Fibroblast of skin of right biceps (primary cell): ENCODE measurements around the gene TXNDC11.

Source experiments
- DNase-seq: peaks from one replicate; pipeline ENCODE4 v3.0.0-alpha.2; 2013

TXNDC11 gene

DNA sequence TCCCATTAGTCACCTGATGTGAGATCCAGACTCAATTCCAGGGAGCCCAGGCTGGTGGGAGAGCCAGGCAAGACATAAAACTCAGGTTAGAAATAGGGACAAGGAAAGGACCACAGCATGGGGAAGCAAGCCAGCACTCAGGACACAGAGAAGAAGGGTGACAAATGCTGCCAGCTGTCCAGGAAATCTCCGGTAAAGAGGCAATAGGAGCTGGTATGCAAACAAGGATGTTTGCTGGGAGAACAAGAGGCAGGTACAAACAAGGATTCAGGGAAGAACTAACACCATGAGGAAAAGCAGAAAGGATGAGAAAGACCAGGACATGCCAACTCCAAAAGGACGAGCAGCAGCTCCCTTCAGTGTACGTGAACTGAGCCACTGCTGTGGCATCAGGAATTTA lies 10.2 kb upstream of the TXNDC11 start:
- DNase-seq = no peak

DNA sequence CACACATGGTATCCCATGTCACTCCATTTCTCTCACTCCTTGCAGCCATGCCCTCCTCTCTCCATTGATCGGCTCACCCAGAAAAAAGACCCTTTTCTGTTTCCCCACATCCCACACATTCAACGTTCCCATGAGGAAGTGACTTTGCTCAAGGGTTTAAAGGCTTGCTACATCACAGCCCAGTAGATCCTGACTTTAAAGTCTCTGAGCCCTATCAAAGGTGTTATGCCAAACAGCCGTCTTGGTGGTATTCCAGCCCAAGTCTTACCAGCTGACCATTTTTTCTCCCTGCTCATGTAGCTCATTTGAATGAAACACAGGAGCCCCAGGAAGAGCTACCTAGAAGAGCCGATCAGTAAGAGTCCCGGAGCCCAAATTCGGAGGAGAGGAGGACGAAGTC lies 7.4 kb upstream of the TXNDC11 start:
- DNase-seq = no peak

DNA sequence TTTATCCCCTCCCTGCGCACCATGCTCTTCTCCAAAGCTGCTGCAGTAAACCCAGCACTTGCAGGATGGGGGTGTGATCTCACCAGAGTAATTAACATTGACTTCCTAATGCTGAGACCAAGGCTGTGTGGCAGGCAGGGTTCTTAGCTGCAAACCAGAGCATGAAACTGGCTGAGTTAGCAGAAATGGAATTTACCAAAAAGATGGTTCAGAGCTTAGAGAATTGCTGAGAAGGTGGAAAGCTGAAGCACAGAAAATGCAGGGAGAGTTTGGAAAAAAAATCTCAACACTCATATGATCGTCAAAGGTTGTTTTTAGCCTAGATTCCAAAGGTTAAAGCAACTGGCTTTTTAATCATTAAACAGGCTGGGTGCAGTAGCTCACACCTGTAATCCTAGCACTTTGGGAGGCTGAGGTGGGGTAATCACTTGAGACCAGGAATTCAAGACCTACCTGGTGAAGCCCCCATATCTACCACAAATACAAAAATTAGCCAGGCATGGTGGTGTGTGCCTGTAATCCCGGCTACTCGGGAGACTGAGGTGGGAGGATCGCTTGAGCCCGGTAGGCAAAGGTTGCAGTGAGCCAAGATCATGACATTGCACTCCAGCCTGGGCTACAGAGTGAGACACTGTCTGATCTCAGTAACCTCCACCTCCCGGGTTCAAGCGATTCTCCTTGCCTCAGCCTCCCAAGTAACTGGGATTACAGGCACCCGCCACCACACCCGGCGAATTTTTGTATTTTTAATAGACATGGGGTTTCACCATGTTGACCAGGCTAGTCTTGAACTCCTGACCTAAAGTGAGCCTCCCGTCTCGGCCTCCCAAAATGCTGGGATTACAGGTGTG lies 6.0 kb upstream of the TXNDC11 start:
- no peak for DNase-seq

DNA sequence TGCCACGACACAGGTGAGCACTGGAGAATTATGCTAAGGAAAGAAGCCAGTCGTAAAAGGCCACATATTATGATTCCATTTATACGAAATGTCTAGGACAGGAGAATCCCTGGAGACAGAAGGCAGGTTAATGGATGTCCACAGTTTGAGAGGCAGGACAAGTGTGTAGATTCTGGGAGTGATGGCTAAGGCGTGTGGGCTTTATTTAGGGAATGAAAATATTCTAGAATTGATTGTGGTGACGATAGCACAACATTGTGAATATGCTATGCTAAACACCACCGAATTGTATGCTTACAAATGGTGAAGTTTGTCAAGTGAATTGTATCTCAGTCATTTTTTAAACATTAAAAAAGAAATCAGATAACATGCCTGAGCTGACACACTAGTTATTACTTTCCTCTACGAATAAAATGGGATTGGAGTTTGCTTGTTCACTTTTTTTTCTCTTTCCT lies 5.3 kb upstream of the TXNDC11 start:
- no peak for DNase-seq

DNA sequence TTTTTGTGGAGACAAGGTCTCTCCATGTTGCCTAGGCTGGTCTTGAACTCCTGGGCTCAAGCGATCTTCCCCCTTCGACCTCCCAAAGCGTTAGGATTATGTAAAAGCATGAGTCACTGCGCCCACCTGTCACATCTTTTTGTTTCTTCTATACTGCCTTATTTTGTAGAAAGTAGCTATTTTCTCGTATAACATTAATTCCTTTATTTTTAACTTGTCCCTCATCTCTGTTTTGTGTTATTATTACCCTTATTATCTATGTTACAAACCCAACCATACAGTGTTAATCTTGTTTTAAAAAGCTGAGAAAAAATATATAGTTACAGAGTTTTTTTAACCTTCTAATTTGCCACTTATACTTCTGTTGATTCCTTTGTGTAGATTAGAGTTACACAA lies 1.4 kb upstream of the TXNDC11 start:
- no peak for DNase-seq

DNA sequence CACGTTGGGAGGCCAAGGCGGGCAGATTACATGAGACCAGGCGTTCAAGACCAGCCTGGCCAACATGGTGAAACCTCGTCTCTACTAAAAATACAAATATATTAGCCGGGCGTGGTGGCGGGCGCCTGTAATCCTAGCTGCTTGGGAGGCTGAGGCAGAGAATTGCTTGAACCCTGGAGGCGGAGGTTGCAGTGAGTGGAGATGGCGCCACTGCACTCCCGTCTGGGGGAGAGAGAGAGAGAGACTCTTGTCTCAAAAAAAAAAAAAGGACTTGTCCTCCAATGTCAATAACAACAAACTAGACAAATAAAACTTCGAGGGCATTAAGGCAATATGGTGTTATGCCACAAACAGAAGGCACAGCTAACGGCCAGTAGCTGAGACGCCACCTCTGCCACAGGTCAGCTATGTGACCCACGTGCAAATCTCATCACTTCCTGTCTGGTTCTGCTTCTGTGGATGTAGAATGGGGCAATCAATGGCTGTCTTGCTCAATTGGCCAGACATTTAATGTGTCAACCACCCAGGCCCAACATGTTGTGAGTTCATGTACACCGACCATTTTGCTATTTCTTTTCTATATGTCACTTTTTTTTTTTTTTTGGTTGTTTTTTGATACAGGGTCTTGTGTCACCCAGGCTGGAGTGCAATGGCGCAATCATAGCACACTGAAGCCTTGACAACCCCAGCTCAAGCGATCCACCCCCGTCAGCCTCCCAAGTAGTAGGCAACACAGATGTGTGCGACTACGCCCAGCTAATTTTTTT lies 834 bp upstream of the TXNDC11 start:
- peak; percentile 44 for DNase-seq

DNA sequence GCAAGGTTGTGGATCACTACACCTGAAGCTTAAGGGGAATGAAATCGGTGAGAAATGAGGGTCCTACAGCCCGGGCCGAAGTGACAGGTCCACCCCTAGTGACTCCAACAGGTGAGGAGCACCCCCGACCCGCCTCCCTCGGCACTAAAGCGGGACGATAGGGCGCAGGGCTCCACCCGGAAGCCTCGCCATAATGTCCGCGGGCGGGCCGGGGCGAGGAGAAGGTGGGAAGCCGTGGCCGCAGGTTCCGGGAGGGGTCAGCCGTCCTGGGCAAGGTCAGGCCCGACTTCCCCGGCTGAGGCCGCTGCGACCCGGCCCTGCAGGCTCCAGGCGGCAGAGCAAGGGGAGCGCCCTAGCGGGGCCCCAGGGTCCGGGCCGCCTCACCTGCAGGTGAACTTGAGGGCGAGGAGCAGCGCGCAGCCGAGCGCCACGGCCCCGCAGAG lies 543 bp downstream of the TXNDC11 start:
- DNase-seq = no peak

DNA sequence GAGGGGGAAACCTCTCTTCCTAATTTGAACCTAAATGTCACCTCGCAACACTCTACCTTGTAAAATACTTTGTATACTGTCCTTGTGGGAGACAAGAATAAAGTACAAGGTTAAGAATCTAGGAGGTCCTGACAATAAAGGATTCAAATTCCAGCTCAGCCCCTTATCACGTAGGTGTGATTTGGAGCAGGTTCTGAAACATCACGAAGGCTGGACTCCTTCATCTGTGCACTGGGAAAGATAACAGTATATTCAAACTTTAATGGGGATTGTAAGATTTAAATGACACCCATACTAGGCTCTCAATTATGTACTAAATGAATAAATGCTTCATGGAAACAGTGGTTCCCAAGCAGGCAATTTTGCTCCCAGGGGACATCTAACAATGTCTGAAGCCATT lies 2.1 kb downstream of the TXNDC11 start:
- no peak for DNase-seq

DNA sequence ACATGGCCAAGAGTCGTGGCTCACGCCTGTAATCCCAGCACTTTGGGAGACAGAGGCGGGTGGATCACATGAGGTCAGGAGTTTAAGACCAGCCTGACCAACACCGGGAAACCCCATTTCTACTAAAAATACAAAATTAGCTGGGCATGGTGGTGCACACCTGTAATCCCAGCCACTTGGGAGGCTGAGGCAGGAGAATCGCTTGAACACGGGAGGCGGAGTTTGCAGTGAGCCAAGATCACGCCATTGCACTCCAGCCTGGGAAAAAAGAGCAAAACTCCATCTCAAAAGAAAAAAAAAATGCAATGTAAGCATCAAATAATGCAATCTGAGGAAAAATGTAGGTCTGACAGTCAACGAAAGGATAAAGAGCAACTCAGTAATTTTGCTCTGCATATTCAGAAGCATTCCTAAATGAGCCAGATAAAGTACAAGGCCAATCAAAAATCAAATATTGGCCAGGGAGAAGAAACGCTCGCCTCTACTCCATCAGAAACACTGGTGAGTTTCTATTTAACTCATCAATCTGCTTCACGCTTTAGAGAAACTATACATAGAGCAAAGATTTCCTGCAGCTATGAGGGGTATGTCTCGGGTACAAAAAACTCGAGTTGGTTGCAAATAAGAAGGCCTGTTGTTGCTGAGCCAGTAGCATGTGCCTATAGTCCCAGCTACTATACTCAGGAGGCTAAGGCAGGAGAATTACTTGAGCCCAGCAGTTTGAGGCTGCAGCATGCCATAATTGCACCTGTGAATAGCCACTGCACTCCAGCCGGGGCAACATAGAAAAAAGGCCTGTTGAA lies 3.7 kb downstream of the TXNDC11 start:
- DNase-seq = no peak

DNA sequence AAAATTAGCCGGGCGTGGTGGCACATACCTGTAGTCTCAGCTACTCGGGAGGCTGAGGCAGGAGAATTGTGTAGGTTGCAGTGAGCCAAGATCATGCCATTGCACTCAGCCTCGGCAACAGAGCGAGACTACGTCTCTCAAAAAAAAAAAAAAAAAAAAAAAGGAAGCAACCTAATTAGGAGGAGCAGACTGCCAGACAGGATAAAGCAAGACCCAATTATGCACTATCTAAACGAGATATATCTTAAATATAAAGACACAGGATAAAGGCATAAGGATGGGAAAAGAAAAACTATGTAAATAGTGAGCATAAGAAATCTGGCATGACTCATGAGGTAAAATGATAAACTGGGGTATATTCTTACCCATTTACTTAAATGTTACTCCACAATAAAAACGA lies 4.9 kb downstream of the TXNDC11 start:
- DNase-seq = no peak

DNA sequence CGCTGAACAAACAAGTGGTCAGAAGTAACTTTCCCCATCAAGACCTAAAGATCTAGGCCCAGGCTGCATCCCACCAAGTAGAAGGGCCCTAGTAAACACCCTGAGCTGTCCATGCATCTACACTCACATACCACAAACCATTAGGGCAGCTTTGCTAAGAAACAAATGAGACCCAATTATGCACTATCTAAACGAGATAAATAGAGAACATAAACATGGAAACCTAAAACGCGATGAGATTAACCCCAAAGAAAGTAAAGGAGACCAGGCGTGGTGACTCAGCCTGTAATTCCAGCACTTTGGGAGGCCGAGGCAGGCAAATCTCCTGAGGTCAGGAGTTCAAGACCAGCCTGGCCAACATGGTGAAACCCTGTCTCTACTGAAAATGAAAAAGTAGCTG lies 5.8 kb downstream of the TXNDC11 start:
- DNase-seq = no peak

DNA sequence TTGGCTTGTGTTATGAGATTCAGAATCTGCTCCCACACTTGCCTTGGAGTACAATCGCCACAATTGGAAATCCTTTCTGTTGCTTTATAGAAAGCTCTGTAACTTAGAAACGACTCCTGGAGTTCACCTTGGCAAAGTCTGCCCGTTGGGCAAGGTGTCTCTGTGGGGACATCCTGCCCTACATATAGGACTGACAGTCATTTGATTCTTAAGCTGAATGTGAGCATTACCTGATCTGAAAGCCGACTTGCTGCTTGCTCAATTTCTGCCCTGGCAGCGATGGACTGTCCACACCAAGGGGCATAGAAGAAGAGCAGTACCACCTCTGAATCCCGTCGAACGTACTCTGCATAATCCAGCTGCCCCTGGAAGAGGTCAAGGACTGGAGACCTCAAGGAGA lies 6.9 kb downstream of the TXNDC11 start:
- DNase-seq = no peak

DNA sequence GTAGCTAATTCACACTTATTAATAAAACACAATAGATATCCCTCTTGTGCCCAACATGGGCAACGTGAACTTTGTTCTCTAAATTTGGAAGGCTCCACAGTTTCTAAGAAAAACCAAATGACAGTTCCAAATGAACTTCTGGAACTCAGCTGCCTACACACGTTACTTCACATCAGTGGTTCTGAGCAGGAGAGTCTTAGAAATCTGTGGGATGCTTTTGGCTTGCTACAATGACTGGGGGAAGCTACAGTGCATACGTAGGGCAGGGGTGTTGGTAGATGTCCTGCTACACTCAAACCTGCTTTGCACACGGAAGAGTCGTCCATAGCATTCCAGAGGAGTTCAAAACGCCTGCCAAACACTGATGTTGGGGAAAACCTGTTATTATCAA lies 8.0 kb downstream of the TXNDC11 start:
- no peak for DNase-seq

DNA sequence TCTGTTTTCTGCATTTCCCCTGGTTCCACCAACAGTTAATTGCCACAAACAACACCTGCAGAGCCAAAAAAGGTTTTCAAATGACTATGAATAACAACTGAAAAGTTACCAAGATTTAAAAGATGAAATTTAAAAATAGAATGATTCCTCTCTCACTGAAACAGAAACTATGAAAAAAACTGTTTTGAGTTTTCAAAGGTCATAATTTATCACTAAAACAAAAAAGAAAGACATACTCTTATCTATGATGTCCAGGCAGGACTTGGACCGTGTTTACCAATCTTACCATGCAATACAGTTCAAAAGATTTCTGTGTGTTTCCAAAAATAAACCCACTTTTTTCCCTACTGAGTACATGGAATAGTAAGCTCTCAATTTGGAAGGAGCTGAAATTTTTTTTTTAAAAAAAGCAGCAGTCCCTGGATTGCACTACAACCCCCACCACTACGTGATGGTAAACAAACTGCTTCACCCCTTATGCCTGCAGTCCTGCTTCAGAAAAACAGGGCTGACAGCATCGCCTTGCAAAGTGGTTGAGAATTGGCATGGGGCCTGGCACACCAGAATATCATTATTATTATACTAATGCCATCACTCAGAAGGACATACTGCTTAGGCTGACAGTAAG lies 8.5 kb downstream of the TXNDC11 start:
- no peak for DNase-seq

DNA sequence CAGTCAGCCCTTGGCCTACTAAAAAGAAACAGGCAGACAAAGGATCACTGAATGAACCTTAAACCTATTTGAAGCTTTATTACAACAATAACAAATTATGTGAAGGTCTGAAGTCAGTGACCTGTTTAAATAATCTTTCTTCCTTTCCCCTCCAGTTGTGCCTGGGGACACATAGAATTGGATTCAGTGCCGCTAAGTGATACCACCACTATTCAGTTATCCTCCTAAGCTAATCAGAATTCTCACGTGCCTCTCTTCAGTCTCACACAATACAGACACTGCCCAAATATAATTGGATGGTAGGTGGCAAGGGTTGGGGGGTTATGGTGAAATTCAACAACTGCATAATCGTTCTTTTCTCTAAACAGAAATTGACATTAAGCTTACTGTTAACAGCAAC lies 11.4 kb downstream of the TXNDC11 start:
- no peak for DNase-seq

DNA sequence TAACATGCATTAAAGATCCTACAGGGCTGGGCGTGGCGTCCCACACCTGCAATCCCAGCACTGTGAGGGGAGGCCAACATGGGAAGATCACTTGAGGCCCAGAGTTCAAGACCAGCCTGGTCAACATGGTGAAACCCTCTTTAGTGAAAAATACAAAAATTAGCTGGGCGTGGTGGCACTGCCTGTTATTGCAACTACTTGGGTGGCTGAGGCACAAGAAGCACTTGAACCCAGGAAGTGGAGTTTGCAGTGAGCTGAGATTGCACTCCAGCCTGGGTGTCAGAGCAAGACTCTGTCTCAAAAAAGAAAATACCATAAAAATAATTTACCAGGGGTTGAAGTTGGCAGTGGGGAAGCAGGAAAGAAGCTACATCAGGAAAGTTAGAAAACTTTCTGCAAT lies 12.9 kb downstream of the TXNDC11 start:
- DNase-seq = no peak

DNA sequence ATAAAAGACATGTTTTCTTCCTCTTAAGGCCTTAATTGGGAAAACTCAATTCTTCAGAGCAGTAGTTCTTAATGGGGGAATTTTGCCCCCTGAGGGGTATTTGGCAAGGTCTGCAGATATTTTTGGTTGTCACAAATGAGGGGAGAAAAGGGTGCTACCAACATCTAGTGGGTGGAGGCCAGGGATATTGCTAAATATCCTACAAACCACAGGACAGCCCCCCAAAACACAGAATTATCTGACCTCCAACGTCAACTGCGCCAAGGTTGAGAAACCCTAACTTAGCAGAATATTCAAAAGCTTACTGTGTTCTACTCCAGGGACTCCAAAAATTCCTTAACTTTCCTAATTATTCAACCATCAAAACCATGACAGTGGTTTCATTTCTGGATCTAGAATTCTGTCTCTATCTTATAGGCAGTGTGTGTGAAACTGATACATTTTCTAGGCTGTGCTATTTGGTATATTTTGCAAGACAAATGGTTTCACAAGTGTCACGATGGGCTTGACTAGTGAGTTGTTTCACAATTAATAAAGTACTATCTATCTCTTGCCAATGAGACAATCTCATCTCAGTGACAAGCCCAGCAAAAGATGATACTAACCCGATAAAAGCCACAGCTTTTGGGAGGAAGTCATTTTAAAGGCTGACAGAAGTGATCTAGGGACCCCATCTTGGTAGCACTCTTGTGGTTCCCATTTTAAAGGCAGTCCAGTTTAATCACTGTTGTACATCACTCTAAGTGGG lies 14.7 kb downstream of the TXNDC11 start:
- DNase-seq = no peak

DNA sequence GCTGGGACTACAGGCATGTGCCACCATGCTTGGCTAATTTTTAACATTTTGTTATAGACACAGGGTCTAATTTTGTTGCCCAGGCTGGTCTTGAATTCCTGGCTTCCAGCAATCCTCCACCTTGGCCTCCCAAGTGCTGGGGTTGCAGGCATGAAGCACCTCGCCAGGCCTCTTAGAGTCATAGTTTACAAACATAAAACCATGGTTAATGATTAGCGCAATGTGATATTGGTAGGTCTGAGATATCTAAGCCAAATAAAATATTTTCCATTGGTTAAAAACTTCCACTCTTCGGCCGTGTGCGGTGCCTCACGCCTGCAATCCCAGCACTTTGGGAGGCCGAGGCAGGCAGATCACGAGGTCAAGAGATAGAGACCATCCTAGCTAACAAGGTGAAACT lies 16.6 kb downstream of the TXNDC11 start:
- no peak for DNase-seq

DNA sequence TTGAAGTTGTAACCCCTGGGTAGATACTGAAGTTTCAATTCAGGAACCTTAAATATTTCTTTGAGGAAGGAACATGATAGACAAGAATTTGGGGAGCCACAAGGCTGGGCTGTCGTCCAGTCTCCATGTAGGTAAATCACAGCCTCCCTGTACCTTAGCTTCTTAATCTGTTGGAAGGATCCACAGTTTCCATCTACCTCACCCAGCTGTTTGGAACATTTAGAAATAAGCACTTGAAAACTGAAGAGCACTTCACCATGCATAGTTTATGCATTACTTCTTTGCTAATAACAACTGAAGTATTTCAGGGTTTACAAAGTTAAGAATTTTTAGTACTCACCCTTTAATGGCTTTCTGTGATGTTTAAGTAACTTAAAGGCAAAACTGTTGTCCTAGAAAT lies 17.2 kb downstream of the TXNDC11 start:
- no peak for DNase-seq

DNA sequence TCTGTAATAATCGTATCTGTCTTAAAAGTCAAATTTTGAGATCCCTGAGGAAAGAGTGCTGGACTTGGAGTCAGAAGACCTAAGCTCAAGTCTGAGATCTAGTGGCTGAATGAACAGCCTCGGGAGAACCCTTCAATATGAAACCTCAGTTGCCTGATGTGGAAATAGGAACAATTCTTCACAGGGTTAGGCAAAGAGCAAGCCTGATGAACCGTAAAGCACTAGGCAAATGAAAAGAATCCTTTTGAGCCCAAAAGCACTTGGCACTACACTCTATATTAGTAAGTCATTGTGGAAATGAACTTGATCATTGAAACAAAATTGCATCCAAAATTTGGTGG lies 20.2 kb downstream of the TXNDC11 start:
- DNase-seq = no peak

DNA sequence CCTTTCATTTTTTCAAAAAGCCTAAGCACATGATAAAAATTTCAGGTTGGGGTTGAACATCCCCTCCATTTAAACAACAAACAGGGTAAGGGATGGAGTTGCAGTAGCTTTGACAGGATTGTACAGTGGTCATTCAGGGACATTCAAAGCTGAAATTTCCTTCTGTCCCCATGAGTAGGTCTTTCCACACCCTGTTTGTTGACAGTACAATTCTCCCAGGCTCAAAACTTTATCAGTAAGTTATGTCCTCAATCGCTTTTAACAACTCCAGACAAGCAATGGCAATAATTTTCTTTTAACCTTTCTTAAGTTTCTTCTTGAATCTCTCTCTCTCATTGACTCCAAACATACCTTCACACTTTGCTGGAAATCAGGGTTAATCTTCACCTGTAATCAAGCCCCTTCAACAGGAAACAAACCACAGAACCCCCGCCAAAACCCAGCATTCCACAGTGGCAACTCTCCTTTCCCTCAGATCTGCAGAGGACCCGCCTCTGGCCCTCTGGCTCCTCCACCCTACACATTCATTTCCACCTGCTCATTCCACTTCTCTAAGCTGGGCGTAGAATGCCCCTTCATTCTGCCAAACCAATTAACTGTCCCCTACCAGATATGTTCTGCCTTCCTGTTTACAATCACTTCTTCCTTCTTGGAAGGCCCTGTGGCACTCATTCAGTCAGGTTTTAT lies 20.7 kb downstream of the TXNDC11 start:
- DNase-seq = no peak

DNA sequence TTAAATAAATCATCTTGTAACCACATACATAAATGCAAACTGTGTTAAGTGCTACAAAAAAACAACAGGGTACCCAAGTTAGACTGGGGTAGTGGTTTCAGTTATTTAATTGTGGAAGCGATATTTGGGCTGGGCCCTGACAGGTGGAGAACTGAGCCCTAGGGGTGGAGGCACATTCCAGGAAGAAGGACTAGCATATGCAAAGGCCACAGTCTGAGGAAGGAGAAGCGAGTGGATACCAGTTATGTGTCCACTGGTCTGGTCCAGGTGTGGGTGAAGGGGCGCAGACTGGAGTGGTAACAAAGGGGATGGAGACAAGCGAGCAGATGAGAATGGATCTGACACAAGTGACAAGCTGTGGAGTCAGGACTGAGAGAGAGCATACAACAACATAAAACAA lies 22.9 kb downstream of the TXNDC11 start:
- DNase-seq = no peak
